ENCODE results near the gene GPATCH2L.

Gene GPATCH2L

DNA sequence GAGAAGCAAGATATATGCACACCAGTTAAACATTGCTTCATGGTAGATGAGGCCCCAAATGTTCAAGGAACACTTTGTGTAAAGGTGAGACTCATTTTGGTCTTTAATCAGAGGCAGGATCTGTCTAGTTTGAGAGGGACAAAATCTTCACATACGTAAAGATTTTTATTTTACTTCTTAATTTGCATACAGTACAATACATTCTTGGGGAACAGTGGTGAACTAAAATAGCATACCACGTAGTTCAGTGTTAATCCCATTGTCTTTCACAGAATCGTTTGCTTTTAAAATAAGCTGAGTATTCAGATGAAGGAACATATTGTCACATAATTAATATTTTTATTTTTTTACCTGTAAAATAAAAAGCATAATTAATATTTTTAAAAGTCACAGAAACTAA is 43.3 kb downstream of the GPATCH2L start:
- no peak for DNase-seq (ENCODE audit: low read depth in 1 of 2, low spot score in 1 of 2)

DNA sequence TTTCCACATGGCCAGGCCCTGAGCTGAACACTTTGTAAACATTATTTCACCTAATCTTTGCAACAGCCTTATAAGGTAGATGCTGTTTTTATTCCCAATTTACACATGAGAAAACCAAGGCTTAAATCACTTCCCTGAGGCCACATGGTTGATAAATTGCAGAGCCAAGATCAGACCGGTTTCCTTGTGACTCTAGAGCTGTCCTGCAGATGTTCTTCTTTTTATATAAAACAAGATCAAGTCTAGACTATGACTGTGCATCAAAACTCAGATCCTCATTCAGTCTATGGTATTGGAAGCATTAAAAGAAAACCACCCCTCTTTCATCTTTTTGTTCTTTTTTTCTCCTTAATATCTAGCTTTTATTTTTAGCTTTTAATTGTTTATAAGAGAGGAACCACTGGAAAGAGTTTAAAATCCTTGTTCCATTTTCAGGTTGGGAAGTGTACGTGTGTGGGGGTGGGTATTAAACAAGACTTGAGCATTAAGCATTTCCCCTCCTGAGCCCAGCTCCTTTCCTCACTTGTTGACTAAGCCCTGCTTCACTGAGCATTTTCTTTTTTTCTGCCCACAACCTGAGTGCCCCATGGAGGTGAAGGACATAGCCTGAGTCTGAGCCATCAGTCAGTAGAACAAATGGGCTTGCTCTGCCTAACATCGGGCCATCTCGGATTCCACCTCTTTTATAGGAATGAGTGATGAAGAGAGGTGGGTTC is 45.4 kb downstream of the GPATCH2L start:
- DNase-seq (ENCODE audit: low read depth in 1 of 2, low spot score in 1 of 2): no peak

GRCh38 chr14:76201162-76201561 is 49.4 kb downstream of the GPATCH2L start:
- DNase-seq (ENCODE audit: low read depth in 1 of 2, low spot score in 1 of 2): no peak

DNA sequence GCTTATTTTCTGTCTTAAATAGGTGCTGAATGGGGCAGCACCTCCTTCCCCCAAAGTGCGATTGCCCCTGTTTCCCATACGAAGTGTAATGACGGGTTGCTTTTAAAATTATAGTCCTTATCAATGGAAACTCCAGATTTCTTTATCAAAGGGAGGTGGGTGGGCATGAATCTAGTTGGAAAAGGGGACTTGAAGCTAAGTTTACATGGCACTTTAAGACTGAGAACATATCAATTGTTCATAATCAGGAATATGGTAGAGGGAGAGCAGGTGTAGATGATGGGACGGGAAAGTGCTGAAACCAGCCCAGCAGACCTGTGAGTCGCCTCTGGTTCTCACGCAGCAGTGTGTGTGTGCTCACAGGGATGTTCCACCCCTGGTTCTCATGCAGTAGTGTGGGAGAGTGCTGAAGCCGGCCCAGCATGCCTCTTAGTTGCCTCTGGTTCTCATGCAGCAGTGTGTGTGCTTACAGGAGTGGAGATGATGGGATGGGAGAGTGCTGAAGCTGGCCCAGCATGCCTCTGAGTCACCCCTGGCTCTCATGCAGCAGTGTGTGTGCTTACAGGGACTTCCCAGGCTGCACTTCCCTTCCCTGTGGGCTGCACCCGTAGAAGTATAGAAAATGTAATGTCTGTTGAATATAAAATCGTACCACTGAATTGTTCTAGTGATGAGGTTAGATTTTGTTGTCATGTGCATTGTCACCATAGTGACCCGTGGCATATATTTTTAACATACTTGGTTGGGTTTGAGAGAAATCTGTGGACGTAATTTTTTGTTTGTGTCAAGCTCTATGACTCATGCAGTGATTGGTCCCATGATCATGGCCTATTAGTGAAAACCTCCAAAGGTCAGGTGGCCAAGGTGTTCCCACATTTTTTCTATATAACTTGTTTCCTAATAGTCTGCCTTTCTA is 51.6 kb downstream of the GPATCH2L start:
- DNase-seq (ENCODE audit: low read depth in 1 of 2, low spot score in 1 of 2): no peak

GRCh38 chr14:76204461-76205230 is 52.9 kb downstream of the GPATCH2L start:
- DNase-seq (ENCODE audit: low read depth in 1 of 2, low spot score in 1 of 2): no peak

DNA sequence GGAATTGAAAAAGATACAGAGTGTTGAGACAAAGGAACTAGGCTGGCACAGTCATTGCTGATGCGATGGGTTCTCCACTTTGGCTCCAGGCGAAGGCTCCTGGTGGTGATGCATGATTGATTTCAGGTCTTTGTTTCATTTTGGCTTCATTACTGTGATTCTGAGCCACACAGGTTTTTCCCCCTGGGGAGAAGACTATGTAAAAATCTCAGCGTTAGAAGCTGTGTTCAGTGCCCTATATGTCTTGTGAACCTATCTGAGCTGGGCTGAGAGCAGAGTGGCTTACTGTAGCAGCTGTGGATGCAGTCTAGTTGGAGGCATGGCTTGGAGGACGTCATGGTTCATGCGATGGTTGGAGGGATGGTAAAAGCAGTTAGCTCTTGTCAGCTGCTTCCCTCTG is 54.0 kb downstream of the GPATCH2L start:
- DNase-seq (ENCODE audit: low read depth in 1 of 2, low spot score in 1 of 2): no peak

DNA sequence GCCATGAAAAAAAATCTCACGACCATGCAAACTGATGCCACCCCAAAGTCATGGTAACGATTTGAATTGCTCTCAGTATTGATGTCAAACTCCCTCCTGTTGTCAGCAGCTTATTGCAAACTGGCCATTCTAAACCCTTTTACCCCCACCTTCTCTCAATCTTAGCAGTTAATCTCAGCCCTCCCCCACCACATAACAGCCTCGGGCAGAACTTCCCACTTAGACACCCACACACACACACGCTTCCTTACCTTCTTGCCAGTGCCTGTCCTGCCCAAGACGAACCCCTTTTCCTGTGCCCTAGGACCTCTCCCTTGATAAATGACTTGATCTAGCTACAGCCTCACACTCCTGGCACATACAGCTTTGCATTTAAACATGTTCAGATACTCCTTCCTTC is 56.6 kb downstream of the GPATCH2L start:
- no peak for DNase-seq (ENCODE audit: low read depth in 1 of 2, low spot score in 1 of 2)

- DNase-seq (ENCODE audit: low read depth in 1 of 2, low spot score in 1 of 2): no peak
These were observed 60.5 kb downstream of the GPATCH2L start for GRCh38 chr14:76212242-76212641.

DNA sequence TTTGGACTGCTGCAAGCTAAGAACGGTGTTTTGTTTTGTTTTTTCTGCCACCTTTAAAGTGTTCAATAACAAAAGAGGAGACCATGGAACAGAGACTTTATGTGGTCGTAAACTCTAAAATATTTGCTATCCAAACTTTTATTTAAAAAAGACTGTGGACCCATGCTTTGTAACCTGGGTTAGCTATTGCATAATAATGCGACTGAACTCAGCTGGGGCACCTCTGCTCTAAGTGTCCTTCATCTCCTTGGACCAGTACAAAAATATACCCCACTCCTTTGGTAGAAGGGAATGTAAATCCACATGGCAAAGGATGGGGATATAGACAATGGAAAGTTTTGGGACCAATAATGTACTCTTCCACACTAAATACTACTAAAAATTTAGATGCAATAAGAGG is 65.5 kb downstream of the GPATCH2L start:
- no peak for DNase-seq (ENCODE audit: low read depth in 1 of 2, low spot score in 1 of 2)

DNA sequence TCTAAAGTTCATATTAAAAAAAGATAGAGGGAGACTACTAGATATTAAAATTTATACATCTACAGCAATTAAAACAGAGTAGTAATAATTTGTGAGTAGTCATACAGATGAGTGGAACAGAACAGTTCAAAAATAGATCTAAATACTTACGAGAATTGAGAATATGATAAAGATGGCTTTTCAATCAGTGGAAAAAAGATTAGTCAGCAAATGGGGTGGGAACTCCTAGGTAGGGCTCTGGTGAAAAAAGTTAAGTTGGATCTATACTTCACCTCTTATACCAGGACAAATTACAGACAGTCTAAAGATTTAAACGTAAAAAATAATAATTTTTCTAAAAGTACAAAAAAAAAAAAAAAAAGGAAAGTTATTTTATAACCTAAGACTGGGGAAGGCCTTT is 66.9 kb downstream of the GPATCH2L start:
- no peak for DNase-seq (ENCODE audit: low read depth in 1 of 2, low spot score in 1 of 2)

DNA sequence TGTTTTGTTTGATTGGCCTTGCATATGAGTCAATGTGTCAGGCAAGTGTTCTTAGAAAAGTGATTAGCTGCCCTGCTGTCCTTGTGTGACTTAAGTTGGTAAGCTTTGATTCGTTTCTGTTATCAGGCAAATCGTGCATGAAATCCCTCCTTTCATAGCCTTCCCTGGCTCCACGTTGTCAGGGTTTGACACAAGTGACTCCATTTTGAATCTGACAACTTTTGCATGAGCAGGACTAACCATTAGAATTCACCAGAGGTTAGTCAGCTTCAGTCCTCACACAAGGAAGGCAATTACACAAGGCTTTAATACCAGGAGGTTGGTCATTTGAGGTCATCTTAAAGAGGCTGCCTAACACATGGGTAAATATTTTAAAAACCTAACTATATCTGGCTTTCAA is 68.2 kb downstream of the GPATCH2L start:
- no peak for DNase-seq (ENCODE audit: low read depth in 1 of 2, low spot score in 1 of 2)

GRCh38 chr14:76227450-76228050 is 75.8 kb downstream of the GPATCH2L start:
- DNase-seq (ENCODE audit: low read depth in 1 of 2, low spot score in 1 of 2): no peak

GRCh38 chr14:76228138-76228537 is 76.4 kb downstream of the GPATCH2L start:
- no peak for DNase-seq (ENCODE audit: low read depth in 1 of 2, low spot score in 1 of 2)

- DNase-seq (ENCODE audit: low read depth in 1 of 2, low spot score in 1 of 2): no peak
These were observed 81.1 kb downstream of the GPATCH2L start for GRCh38 chr14:76232800-76233199.

DNA sequence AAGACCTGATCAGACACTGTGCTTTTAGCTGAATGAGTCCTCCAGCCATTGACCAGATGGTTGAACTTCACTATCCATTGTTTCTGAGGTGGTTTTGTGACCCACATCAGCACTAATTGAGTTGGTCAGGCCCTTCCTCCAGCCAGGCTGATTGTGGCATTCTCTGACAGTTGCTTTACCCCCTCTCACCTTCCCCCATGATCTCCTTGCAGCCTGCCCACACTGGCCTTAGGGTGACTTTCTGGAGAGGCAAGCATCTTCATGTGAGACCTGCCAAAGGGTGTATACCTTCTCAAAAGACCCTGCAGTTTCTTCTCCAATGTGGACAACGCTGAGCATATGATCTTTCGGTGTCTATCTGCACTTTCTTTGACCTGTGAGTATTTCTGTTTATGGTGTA is 83.9 kb downstream of the GPATCH2L start:
- no peak for DNase-seq (ENCODE audit: low read depth in 1 of 2, low spot score in 1 of 2)

GRCh38 chr14:76236172-76237130 is 84.7 kb downstream of the GPATCH2L start:
- DNase-seq (ENCODE audit: low read depth in 1 of 2, low spot score in 1 of 2): no peak

DNA sequence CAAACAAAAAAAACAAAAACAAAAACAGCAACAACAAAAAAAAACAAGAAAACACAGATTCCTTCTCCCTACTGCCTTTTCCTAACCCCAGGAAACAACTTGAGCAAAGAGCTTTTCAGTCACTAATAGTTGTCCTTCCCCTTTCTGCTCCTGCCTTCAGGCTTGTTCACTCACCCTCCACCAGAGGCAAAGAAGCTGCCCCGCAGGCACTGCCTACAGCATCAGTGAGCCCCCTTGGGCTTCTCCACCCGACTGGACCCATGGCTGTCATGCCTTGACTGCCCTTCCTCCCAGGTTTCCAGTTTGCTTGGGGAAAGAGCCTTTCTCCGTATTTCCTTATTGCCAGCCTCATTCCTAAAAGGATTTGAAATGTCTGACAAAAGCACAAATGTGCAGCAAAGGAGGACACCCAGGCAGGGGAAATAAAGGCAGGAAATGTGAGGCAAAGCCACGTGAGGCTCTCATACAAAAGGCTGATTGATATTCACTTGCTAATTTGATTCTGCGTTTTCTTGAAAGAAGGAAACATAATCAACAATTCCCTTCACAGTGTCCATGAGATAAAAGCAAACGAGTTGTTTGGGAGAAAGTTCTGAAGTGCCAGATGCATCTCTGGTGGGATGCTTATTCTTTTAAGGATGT is 85.7 kb downstream of the GPATCH2L start:
- no peak for DNase-seq (ENCODE audit: low read depth in 1 of 2, low spot score in 1 of 2)

GRCh38 chr14:76245097-76245496 is 93.4 kb downstream of the GPATCH2L start:
- DNase-seq (ENCODE audit: low read depth in 1 of 2, low spot score in 1 of 2): no peak

DNA sequence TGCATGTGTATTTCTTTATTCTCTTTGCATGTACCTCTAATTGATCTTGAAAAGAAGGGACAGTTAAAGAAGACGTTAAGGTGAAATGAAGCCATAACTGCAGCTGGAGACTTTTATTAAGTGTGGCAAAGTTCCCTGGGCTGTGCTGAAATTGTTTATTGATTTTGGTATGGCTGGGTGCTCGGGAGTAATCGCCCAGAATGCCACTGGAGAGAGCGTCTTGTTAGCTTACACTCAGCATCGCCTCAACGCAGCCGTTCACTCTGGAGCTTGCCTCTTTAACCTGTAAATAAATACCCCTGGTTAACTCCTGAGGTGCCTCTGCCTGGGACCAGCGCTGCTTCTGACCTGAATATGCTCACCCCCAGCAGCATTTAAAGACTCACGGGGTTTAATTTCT is 98.6 kb downstream of the GPATCH2L start:
- DNase-seq (ENCODE audit: low read depth in 1 of 2, low spot score in 1 of 2): no peak

DNA sequence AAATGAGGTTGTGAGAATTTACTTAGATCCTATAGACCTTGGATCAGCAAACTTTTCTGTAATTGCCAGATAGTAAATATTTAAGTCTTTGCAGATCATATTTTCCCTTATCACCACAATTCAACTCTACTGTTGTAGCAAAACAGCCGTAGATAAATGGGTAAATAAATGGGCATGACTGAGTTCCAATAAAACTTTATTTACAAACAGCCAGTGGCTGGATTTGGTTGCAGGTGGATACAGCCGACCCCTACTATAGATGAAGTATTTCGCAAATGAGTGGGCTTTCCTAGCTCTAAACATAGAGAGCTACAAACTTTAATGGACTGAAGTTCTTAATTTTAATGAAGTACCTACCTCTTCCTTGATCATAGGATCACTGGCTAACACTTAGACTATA is 100.7 kb downstream of the GPATCH2L start:
- DNase-seq (ENCODE audit: low read depth in 1 of 2, low spot score in 1 of 2): no peak

Measured in activated T-helper 1 cell treated with anti-CD3 and anti-CD28 coated beads, Interleukin-2, amount 50 U/mL, for 16 hours (primary cell).